ENCODE results near the gene ZNF235.
A peak's percentile ranks its signal among the peaks of the same experiment; 100 is the strongest.
"Not testable (repeated sequence)": the region's sequence is repeated elsewhere in the genome, so short reads cannot be mapped to it uniquely, and the experiment has no call there.

The ZNF235 gene

DNA sequence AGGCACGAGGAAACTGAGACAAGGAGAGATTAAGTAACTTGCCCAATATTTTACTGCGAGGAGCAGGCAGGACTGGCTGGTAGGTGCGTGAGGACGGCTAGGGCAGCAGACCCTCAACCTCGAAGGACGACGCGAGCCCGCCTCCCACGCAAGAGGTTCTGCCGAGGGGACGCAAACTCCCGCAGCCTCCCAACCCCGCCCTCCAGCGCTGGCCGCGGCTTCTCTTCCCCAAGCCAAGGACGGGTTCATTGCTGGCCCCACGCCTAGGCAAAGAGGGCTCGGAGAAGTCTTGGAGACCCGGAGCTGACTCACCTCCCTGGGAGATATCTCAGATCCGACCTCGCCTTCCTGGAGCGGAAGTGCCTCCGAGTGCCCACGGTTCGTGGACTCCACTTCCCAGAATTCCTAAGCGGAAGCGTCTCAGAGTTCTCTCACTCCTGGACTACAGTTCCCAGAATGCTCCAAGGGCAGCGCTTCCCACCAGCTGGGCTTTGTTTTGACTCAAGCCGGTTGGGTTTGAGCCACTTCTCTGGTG, at the start of gene ZNF235:
TSS of gene ZNF235 (minus strand) at position 367 of the 535 bp plus-strand sequence. CDS start 1,621 bp downstream, outside the sequence.
- DNase-seq, result peak; percentile 73 to 81

DNA sequence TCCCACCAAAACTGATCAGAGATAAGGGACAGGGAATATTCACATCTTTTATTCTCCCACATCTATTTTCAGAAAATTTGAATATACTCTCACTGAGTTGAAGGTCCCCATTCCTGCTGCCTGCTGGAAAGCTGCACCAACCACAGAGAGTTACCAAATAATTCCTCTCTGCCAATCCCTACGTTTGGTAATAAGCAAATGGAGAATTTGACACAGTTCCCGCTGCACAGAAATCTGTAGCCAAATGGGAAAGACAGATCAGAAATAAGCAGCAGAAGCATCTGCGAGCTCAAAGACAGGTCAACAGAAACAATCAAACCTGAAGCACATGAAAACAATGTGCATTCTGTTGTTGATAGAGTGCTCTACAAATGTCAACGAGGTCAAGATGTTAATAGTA, 41.7 kb upstream of the ZNF235 start:
- DNase-seq, result no peak

DNA sequence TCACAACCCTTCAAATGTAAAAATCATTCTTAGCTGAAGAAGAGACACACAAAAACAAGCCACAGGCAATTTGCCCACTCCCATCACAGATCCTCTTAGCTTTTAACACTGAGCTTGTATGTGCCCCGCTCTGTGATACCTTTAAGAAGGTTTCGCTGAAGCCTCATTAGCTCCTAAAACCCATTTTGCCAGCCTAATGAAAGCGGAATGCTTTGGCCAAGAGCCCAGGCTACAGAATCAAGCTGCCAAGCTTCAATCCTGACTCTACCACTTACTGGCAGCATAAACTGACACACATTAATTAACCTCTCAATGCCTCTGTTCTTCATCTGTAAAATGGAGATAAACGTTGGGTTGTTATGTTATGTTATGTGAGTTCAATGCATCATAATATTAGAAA, 41.1 kb upstream of the ZNF235 start:
- DNase-seq, result no peak

GRCh38 chr19:44344255-44344654, 39.4 kb upstream of the ZNF235 start:
- no peak for DNase-seq

- no peak for DNase-seq
Measured at GRCh38 chr19:44341794-44342193, 37.0 kb upstream of the ZNF235 start.

DNA sequence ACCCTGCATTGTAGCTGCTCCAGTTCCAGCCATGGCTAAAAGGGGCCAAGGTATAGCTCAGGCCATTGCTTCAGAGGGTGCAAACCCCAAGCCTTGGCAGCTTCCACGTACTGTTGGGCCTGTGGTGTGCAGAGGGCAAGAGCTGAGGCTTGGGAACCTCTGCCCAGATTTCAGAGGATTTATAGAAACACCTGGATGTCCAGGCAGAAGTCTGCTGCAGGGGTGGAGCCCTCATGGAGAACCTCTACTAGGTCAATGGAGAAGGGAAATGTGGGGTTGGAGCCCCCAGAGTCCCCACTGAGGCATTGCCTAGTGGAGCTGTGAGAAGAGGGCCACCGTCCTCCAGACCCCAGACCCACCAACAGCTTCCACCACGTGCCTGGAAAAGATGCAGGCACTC, 29.8 kb upstream of the ZNF235 start:
- not testable (repeated sequence) for DNase-seq

GRCh38 chr19:44332145-44332544, 27.3 kb upstream of the ZNF235 start:
- no peak for DNase-seq

DNA sequence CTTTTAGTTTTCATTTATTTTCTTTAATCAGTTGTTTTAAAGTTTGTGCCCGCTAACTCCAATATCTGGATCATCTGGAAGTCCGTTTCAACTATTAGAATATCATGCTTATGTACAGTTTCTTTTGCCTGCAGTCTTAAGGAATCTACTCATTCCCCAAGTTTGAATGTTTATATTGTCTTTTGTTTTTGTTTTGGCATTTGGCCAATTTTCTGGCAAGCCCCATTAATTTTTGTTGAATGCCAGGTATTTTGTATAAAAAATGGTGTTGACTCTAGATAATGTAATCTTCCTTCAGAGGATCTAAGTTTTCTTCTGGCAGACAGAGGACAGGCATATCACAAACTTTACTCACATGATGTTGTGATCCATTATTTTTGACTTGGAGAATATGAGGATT, 11.1 kb upstream of the ZNF235 start:
- no peak for DNase-seq

DNA sequence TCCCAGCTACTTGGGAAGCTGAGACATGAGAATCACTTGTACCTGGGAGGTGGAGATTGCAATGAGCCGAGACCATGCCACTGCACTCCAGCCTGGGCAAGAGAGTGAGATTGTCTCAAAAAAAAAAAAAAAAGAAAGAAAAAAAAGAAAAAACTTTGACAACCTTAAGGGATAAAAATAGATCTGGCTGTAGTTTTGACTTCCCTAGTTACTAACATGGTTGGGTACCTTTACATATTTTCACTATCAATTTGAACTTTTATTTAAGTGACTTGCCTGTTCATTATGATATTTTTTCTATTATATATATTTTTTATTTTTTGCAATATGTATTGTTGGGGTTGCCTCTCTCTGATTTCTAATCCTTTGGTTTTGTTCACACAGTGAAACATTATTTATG, 8.4 kb upstream of the ZNF235 start:
- no peak for DNase-seq

DNA sequence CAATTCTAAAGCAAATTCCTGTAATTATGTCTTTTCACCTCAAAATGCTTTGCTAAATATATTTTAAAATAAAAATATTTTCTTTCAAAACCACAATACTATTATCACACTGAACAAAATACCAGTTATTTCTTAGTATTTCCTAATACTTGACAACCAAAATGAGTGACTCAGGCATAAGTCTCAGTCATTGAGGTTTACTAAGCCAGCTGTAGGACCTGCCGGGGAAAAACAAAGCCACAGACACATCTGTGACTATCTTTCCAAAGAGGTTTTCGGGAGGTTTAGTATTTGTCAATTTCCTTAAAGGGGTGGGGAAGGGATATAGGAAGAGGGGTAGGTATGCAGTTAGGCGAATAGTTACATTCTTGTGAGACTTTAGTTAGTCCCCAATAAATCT, 3.2 kb upstream of the ZNF235 start:
- no peak for DNase-seq

DNA sequence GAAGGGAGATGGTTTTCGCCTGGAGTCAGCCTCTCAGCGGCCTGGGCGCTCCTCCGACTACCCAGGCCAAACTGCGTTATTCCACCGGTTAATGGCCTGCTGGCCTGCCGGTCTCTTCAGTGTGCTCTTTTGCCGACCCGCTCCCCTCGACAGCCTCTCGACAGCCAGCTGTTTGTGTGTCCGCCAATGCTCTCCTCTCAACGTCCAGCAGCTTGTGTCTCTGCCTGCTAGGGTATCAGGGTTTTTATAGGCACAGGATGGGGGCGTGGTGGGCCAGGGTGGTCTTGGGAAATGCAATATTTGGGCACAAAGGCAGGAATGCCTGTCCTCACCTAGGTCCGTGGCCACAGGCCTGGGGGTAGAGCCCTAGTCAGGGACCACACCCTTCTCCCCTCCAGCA, 1.5 kb upstream of the ZNF235 start:
- DNase-seq, result no peak

DNA sequence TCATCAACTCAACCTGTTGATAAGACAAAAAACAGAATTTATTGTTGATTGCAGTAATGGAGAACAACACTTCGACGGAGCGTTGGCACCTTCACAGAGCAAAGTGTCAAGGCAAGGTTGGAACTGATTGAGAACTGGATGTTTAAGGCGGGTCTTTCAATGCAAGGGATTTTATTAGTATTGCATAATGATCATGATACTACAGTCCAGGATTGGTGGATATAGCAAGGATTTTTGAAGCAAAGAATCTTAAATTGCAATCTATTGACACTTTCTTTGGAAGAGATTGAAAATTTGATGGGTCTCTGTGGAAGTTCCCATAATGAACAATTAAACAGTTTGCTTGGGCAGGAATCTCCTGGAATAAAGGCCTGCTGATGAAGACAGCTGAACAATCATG, 632 bp upstream of the ZNF235 start:
- no peak for DNase-seq

DNA sequence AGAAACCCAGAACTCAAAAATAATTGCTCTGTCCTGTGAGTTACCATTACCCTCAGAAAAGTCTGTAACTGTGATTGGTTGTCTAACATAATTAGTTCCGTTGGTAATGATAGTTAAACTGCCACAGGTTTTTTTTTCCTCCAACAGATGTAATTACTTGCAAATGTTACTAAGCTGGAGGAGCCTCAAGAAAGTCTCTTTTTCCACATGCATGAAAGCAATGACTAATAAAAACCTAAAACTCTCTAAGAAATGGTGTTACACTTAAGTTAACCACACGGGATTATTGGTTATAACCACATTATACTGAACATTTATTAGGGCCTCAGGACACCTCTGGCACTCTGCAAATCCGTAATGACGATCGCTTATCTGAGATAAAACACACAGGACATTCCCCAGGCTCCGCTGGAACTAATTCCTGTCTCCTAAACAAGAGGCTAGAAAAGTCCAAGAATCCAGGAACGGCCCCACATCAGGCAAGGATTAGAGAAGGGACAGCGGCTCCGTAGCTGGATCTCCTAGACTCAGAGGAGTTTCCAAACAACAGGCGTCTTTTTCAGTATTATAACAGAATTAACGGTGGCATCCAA, 753 bp downstream of the ZNF235 start:
- peak; percentile 1 to 7 for DNase-seq

DNA sequence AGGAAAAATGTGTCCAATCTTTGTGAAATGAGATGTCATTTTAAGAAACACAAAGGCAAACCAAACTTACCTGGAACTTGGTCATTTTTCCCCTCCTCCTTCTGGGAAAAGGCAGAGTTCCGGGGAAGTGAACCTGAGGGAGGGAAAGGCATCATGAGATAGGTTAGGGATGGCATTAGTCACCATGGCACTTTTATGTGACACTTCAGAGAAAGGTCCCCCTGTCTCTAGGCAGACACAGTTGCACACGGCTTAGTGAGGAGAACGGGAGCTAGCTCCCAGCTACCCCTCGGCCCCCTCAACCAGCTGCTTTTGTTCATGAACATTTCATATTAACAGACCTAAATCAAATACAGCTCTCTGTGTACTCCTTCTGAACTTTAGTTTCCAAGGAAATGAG, 1.5 kb downstream of the ZNF235 start:
- DNase-seq, result no peak

DNA sequence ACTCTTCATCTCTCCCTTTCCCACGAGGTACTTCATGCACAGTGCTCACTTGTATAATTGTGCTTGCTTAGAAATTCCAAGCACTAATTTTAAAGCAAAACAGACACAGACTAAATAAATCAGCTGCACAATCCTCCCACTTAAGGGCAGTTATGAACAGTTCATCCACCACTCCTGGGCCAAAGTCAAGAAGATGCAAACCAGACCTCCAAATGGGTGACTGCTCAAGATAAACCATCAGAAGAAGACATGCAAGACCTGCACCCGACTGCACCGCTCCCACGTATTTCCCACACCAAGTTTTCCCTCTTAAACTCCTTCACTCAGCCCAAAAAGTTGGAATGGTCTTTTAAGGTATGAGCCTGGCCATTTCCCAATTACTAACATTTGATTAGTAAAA, 19.9 kb downstream of the ZNF235 start:
- no peak for DNase-seq

DNA sequence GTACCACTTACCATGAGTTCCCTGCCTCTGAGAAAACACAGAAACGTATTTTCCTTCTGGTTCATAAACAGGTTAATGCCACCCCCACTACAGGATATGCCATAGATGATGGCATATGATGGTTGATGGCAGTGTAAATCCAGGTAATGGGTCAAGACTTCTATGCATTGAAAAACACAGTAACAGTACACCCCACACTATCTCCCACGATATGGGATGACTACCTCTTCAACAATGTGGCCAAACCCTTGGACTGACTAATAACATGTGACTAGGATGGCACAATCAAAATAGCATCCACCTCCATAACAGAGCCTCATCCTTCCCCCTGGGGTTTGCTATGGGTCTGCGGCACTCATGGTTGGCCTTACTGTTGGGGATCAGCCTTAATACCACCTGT, 22.0 kb downstream of the ZNF235 start:
- DNase-seq, result no peak

DNA sequence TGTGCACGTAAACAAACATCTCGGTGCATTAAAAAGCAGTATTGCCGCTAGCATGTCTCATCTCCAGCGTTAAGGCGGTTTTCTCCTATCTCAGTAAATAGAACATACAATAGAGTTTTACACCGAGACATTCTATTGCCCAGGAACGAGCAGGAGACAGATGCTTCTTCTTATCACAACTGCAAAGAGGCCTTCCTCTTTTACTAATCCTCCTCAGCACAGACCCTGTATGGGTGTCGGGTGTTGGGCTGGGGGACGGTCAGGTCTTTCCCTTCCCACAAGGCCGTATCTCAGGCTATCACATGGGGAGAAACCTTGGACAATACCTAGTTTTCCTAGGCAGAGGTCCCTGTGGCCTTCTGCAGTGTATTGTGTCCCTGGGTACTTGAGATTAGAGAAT, 23.9 kb downstream of the ZNF235 start:
- DNase-seq, result no peak

GRCh38 chr19:44278181-44278690, 26.6 kb downstream of the ZNF235 start:
- DNase-seq, result no peak

DNA sequence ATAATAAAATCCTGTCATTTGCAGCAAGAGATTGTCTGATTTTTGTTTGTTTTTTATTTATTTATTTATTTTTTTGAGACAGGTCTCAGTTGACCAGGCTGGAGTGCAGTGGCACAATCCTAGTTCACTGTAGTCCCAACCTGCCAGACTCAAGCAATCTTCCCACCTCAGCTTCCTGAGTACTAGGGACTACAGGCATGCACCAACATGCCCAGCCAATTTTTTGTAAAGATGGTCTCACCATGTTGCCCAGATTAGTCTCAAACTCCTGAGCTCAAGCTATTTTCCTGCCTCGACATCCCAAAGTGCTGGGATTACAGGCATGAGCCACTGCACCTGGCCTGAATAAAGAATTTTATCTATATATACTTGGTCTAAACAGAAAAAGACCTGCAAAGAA, 27.5 kb downstream of the ZNF235 start:
- DNase-seq, result no peak

GRCh38 chr19:44260695-44261446, 44.0 kb downstream of the ZNF235 start:
- DNase-seq, result no peak

DNA sequence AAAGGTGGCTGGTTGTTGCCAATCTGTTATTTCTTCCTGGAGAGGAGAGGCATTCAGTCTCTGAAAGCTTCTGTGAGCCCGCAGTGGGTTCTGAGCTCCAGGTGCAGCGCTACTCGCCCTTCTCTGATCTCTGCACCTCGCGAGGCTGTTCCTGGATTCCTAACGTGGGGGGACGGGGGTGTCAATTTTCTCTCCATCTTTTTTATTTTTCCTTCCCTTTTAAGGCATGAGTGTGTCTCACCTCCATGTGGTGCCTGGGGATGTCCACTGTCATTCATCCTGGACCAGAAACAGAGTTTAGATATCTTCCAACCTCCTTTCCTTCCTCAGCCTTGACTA, 44.5 kb downstream of the ZNF235 start:
- DNase-seq, result no peak

GRCh38 chr19:44258835-44259413, 45.9 kb downstream of the ZNF235 start:
- DNase-seq, result no peak

GRCh38 chr19:44258136-44258535, 46.7 kb downstream of the ZNF235 start:
- no peak for DNase-seq

All from activated CD4-positive, alpha-beta T cell treated with anti-CD3 and anti-CD28 coated beads, Interleukin-2, amount 50 U/mL, for 48 hours (primary cell).